ENCODE data around the gene BICRA.
A peak's percentile ranks its signal among the peaks of the same experiment; 100 is the strongest.
"Not testable (repeated sequence)": the region's sequence is repeated elsewhere in the genome, so short reads cannot be mapped to it uniquely, and the experiment has no call there.

BICRA gene

GRCh38 chr19:47660435-47660832 is 51.5 kb downstream of the BICRA start:
- H3K27me3 Mint-ChIP-seq (ENCODE audit: low read depth), result no peaks in the 10 kb centered on the region
- peaks cover 31% of the 10 kb centered on the region for H3K36me3 Mint-ChIP-seq (ENCODE audit: low read depth)
- TF ChIP-seq, protein P1, sequence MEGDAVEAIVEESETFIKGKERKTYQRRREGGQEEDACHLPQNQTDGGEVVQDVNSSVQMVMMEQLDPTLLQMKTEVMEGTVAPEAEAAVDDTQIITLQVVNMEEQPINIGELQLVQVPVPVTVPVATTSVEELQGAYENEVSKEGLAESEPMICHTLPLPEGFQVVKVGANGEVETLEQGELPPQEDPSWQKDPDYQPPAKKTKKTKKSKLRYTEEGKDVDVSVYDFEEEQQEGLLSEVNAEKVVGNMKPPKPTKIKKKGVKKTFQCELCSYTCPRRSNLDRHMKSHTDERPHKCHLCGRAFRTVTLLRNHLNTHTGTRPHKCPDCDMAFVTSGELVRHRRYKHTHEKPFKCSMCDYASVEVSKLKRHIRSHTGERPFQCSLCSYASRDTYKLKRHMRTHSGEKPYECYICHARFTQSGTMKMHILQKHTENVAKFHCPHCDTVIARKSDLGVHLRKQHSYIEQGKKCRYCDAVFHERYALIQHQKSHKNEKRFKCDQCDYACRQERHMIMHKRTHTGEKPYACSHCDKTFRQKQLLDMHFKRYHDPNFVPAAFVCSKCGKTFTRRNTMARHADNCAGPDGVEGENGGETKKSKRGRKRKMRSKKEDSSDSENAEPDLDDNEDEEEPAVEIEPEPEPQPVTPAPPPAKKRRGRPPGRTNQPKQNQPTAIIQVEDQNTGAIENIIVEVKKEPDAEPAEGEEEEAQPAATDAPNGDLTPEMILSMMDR (IDR thresholded peaks at IDR 0.05; ENCODE audit: unreplicated experiment in 3 of 3), result no peak
- no peak overlapping the region for H3K4me3 Mint-ChIP-seq
- H3K9me3 Mint-ChIP-seq, result no peaks in the 10 kb centered on the region
- no peak overlapping the region for H3K27ac Mint-ChIP-seq
- peaks cover 13% of the 10 kb centered on the region for H3K4me1 Mint-ChIP-seq

DNA sequence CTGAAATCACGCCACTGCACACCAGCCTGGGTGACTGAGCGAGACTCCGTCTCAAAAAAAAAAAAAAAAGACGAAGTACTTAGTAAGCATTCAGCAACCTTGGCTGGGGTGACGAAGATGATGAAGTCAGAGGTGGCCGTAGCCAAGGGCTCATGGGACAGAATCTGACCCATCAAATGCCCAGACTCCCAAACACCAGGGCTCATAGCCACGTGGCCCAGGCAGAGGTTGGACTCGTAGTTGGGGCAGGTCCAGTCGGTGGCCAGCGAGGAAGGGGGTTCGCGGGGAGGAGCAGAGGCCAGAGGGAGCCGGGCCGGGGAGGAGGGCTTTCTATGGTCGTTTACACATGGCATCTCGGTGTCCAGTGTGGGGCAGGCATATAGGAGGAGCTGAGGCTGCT is 52.2 kb downstream of the BICRA start:
- Mint-ChIP-seq H3K4me1 (peaks cover 13% of the 10 kb centered on the region), H3K36me3 (ENCODE audit: low read depth) (peaks cover 31% of the 10 kb centered on the region), H3K27me3 (ENCODE audit: low read depth) (no peaks in the 10 kb centered on the region), H3K9me3 (no peaks in the 10 kb centered on the region), H3K27ac (no peak overlapping the region), H3K4me3 (no peak overlapping the region)
- TF ChIP-seq, protein P1 (IDR thresholded peaks at IDR 0.05; ENCODE audit: unreplicated experiment in 3 of 3), result no peak

- Mint-ChIP-seq H3K27ac (no peak overlapping the region), H3K4me1 (peaks cover 13% of the 10 kb centered on the region), H3K27me3 (ENCODE audit: low read depth) (no peaks in the 10 kb centered on the region), H3K9me3 (no peaks in the 10 kb centered on the region), H3K36me3 (ENCODE audit: low read depth) (peaks cover 31% of the 10 kb centered on the region), H3K4me3 (no peak overlapping the region)
- TF ChIP-seq, protein P1 (IDR thresholded peaks at IDR 0.05; ENCODE audit: unreplicated experiment in 3 of 3), result no peak
These were observed 52.7 kb downstream of the BICRA start for GRCh38 chr19:47661611-47662010.

- H3K27ac Mint-ChIP-seq, result peak overlapping the region; percentile 5 to 68 (median 15)
- H3K4me1 Mint-ChIP-seq, result peaks cover 18% of the 10 kb centered on the region
- no peaks in the 10 kb centered on the region for H3K27me3 Mint-ChIP-seq (ENCODE audit: low read depth)
- H3K4me3 Mint-ChIP-seq, result no peak overlapping the region
- no peaks in the 10 kb centered on the region for H3K9me3 Mint-ChIP-seq
- H3K36me3 Mint-ChIP-seq (ENCODE audit: low read depth), result peaks cover 30% of the 10 kb centered on the region
- TF ChIP-seq, protein P1 (IDR thresholded peaks at IDR 0.05; ENCODE audit: unreplicated experiment in 3 of 3), result no peak
These were observed 54.5 kb downstream of the BICRA start for GRCh38 chr19:47663435-47663910.

DNA sequence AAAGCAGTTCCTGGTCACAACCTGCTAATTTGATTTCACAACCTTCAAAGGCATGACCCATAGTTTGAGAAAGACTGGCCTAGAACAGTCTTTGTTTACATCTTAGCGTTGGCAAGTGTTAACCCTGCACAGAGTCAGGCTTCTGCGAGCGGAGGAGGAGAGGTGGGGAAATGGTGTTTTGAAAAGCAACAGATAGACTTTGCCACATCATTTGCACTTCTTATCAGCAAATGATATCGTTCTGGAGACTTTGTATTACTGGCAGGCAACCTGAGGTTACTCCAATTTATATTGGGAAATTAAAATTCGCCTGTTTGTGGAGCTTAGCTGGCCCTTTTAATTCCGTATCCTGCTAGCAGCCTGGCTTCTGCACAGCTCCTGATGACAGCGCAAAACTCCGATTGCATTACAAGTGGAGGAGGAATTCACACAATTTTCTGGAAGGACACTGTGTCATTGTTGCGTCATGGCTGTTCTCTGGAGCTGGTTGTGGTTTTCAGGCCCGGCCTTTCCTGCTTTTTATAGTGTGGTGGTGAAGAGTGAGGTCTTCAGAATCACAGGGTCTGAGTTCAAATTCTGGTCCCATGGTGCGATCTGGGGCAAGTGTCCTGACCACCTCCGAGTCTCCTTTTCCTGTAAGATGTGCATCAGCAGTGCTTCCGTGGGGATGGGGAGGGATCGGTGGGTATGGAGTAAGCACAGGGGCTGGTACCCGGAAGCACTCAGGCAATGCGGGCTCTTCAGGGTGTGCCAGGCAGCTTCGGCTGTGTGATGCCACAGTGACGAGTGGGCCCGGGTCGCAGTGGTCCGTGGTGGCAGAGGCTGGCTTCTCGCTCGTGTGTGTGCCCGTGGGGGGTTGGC is 55.2 kb downstream of the BICRA start:
- Mint-ChIP-seq H3K27me3 (ENCODE audit: low read depth) (no peaks in the 10 kb centered on the region), H3K27ac (peak overlapping the region; percentile 5 to 68 (median 15)), H3K36me3 (ENCODE audit: low read depth) (peaks cover 24% of the 10 kb centered on the region), H3K4me1 (peaks cover 18% of the 10 kb centered on the region), H3K9me3 (no peaks in the 10 kb centered on the region), H3K4me3 (no peak overlapping the region)
- TF ChIP-seq, protein P1 (IDR thresholded peaks at IDR 0.05; ENCODE audit: unreplicated experiment in 3 of 3), result no peak

- H3K36me3 Mint-ChIP-seq (ENCODE audit: low read depth), result peaks cover 26% of the 10 kb centered on the region
- not testable (repeated sequence) for H3K4me3 Mint-ChIP-seq; H3K9me3 Mint-ChIP-seq; H3K27ac Mint-ChIP-seq; H3K27me3 Mint-ChIP-seq (ENCODE audit: low read depth); H3K4me1 Mint-ChIP-seq
These were observed 59.6 kb downstream of the BICRA start for GRCh38 chr19:47668556-47668955.
